Kidney epithelial cell (primary cell): ENCODE results near the gene NTN1. TPM values are rescaled to one million over a fixed set of nuclear protein-coding genes. Genes with fewer than 3 reads are reported as not detected.

Experiments used
- DNase-seq: peaks from one replicate; pipeline ENCODE4 v3.0.0-alpha.2; 2010; ENCODE audit warnings: low read depth
- H3K27me3 ChIP-seq: 2 replicates; pipeline ENCODE4 v1.6.0; 2011; ENCODE audit warnings: low read length; ENCODE audit not compliant: control insufficient read depth, insufficient read depth
- H3K36me3 ChIP-seq: 2 replicates; pipeline ENCODE4 v1.5.1; 2011; ENCODE audit warnings: low read length; ENCODE audit not compliant: control insufficient read depth, insufficient read depth
- H3K4me3 ChIP-seq: 2 replicates; pipeline ENCODE4 v1.5.1; 2011; ENCODE audit warnings: low read depth, mild to moderate bottlenecking, control low read depth, low read length
- total RNA-seq: library from RNA; depleted of rRNA; stranded (reverse); fragments of >200 nt; gene quantifications from 2 replicates; pipeline ENCODE4 v1.2.3, GENCODE V29; 2015
- TF ChIP-seq, protein P1 (sequence below): IDR thresholded peaks from 2 replicates; pipeline ENCODE4 v1.5.1; 2011; ENCODE audit warnings: mild to moderate bottlenecking, moderate library complexity, low read length, control low read depth, inconsistent platforms; ENCODE audit not compliant: insufficient read depth, poor library complexity, severe bottlenecking

The NTN1 gene
- total RNA-seq, 1 donor from 2014 or later: 15.2 TPM

GRCh38 chr17:9181640-9182039, 160.3 kb downstream of the NTN1 start:
- Histone ChIP-seq H3K36me3 (no peaks in the 10 kb centered on the region), H3K4me3 (no peak overlapping the region)

DNA sequence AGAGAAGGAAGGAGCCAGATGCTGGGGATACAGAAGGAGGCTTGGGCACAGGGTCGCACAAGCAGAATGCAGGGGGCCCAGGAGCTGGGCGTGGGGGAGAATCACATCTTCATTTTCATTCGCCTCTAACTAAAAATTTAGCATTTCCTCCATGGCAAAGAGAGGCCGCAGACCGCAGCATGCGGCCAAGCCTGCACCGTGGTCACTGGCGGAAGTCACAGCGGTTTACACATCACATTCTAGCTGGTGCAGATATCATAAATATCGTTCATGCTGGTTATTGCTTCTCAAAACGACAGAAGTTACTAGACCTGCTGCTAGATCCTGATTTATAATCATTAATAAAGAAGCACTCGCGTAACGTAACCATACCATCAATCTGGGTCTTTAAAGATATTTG, 162.0 kb downstream of the NTN1 start:
- TF ChIP-seq, protein P1, sequence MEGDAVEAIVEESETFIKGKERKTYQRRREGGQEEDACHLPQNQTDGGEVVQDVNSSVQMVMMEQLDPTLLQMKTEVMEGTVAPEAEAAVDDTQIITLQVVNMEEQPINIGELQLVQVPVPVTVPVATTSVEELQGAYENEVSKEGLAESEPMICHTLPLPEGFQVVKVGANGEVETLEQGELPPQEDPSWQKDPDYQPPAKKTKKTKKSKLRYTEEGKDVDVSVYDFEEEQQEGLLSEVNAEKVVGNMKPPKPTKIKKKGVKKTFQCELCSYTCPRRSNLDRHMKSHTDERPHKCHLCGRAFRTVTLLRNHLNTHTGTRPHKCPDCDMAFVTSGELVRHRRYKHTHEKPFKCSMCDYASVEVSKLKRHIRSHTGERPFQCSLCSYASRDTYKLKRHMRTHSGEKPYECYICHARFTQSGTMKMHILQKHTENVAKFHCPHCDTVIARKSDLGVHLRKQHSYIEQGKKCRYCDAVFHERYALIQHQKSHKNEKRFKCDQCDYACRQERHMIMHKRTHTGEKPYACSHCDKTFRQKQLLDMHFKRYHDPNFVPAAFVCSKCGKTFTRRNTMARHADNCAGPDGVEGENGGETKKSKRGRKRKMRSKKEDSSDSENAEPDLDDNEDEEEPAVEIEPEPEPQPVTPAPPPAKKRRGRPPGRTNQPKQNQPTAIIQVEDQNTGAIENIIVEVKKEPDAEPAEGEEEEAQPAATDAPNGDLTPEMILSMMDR: no peak
- peaks cover 5% of the 10 kb centered on the region for H3K27me3 ChIP-seq
- DNase-seq: no peak
- no peaks in the 10 kb centered on the region for H3K36me3 ChIP-seq
- no peak overlapping the region for H3K4me3 ChIP-seq

More at GRCh38 chr17:9181640-9182039, 160.3 kb downstream of the NTN1 start:
- peaks cover 6% of the 10 kb centered on the region for H3K27me3 ChIP-seq
- TF ChIP-seq, protein P1: no peak
- no peak for DNase-seq

GRCh38 chr17:9185142-9185541, 163.8 kb downstream of the NTN1 start:
- H3K27me3 ChIP-seq: peaks cover 5% of the 10 kb centered on the region
- no peak overlapping the region for H3K4me3 ChIP-seq
- TF ChIP-seq, protein P1: no peak
- no peak for DNase-seq
- H3K36me3 ChIP-seq: no peaks in the 10 kb centered on the region

DNA sequence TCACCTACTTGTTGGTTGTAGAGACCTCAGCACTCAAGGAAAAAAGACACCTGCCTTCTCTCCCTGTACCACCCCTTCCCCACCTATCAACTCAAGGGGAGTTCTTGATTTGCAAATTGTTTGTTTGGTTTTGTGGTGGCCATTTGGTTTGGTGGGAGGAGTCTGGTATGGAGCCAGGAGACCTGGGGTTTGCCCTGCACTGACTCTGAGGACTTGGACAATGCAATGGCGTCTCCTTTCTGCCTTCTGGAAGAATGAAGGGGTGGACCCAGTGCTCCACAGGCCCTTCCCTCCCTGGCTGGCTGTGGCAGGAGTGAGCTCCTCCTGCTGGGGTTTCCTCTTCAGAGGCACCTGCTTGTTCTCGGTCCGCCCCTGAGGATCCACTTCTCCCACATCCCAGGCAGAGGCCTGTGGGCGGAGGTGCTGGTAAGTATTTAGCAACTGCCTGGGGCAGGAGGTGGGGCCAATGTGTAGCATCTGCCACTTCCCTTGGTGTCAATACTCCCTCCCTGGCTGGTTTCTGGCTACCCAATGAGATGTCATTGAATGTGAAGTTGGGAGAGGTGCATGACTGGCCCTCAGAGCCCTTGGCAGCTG, 164.5 kb downstream of the NTN1 start:
- TF ChIP-seq, protein P1: no peak
- DNase-seq: no peak
- Histone ChIP-seq H3K36me3 (no peaks in the 10 kb centered on the region), H3K27me3 (peaks cover 5% of the 10 kb centered on the region), H3K4me3 (no peak overlapping the region)

GRCh38 chr17:9187828-9188227, 166.5 kb downstream of the NTN1 start:
- Histone ChIP-seq H3K4me3 (no peak overlapping the region), H3K27me3 (peaks cover 5% of the 10 kb centered on the region), H3K36me3 (no peaks in the 10 kb centered on the region)
- DNase-seq: no peak
- TF ChIP-seq, protein P1: no peak

GRCh38 chr17:9188367-9188766, 167.1 kb downstream of the NTN1 start:
- Histone ChIP-seq H3K36me3 (no peaks in the 10 kb centered on the region), H3K4me3 (no peak overlapping the region), H3K27me3 (peaks cover 5% of the 10 kb centered on the region)
- DNase-seq: no peak
- TF ChIP-seq, protein P1: no peak
